ENCODE data around the gene PFN1. TPM values are rescaled to one million over a fixed set of nuclear protein-coding genes. Genes with fewer than 3 reads are reported as not detected.

PFN1 gene
- total and polyA plus RNA-seq, 7 donors, result 149 to 1,518 (median 232) TPM

- Histone ChIP-seq H3K27ac (peak overlapping the region; percentile 93), H3K9me3 (no peaks in the 10 kb centered on the region), H3K27me3 (ENCODE audit: insufficient read depth in 3 of 3, low read length in 2 of 3) (no peaks in the 10 kb centered on the region), H3K4me3 (peak overlapping the region; percentile 84), H3K36me3 (ENCODE audit: insufficient read depth in 1 of 2, low read depth in 1 of 2) (peaks cover 0 to 55% of the 10 kb centered on the region in 2 donors), H3K4me1 (peaks cover 44% of the 10 kb centered on the region)
- DNase-seq (peak; percentile 46 to 63), ATAC-seq (no peak)
- no peak for TF ChIP-seq CTCF (IDR thresholded peaks at IDR 0.05)
- intact Hi-C loops (cut with DNase I), result no loop called here
- WGBS, 3 donors, result 66 to 80% (median 75%) methylated on average over 15 of the region's 15 CpGs
Measured at GRCh38 chr17:4969047-4969550, 20.8 kb upstream of the PFN1 start.

- intact Hi-C loops (cut with DNase I), result no loop called here
- Histone ChIP-seq H3K36me3 (ENCODE audit: insufficient read depth in 1 of 2, low read depth in 1 of 2) (peaks cover 0 to 51% of the 10 kb centered on the region in 2 donors), H3K27ac (peak overlapping the region; percentile 93)
Measured at GRCh38 chr17:4968486-4969046, 20.2 kb upstream of the PFN1 start.

DNA sequence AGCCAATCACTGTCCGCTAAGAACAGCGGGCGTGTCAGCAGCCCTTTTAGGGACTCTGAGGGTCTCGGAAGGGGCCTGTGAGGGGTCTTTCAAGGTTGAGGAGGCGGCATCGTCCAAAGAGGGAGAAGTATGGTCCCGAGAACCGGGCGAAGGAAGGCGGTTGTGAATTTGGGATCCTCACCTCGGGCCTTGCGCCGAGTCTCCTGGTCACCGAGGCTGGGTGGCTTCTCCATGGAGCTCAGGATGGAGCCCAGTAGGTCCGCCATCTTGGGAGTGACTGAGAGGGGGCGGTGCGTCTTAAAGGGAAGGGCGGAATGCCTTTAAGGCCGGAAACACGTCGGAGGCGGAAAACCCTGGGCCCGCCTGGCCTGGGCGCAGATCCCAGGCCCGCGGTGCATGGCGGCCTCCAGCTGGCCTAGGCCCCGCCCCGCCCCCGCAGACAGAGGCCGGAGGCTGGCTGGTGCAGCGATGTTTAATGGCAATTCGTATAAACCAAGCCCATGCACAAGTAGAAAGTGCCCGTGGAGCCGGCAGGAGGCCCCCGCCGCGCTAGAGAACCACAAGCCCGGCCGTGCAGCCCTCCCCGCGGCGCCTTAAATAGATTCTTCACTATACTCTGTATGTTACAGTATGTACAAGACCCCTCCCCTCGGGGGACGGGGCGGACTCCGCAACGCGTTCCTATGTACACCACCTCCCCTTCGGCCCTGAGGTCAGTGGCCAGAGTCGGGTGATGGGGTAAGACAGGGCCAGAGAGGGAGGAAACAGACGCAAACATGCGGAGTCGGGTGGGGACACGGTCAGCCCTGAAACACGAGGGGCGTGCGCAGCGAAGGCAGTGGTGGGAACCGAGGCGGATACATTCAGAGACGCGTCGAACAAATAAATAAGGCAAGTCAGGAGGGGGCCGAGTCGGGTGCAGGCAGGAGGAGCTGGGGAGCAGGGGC is 19.5 kb upstream of the PFN1 start, which contains the start of gene SPAG7:
SPAG7 (minus strand) TSS at position 279 of the 947 bp plus-strand sequence; CDS start at position 266, 13 bp downstream.
- intact Hi-C loops (cut with DNase I), result loop anchor here (1.0 to 2.0 kb wide), 3 partner anchors 15 to 20 kb away; partner anchors contain the start of genes ENO3 (in 1 of the 2) and PFN1 (in 1 of the 2)
- H3K36me3 ChIP-seq (ENCODE audit: insufficient read depth in 1 of 2, low read depth in 1 of 2), result peaks cover 0 to 43% of the 10 kb centered on the region in 2 donors

More at GRCh38 chr17:4968486-4969046, 20.2 kb upstream of the PFN1 start:
- H3K9me3 ChIP-seq, result no peaks in the 10 kb centered on the region
- ATAC-seq (no peak), DNase-seq (peak in 1 of 2 donors; percentile 65)
- H3K27me3 ChIP-seq (ENCODE audit: insufficient read depth in 3 of 3, low read length in 2 of 3), result no peaks in the 10 kb centered on the region
- 30 to 34% (median 33%) methylated on average over 21 to 23 of the region's 23 CpGs for WGBS, 3 donors
- H3K4me1 ChIP-seq, result peaks cover 42% of the 10 kb centered on the region
- H3K4me3 ChIP-seq, result peak overlapping the region; percentile 84
- no peak for TF ChIP-seq CTCF (IDR thresholded peaks at IDR 0.05)

More for the DNA sequence above, 19.5 kb upstream of the PFN1 start, which contains the start of gene SPAG7:
- peaks cover 34% of the 10 kb centered on the region for H3K4me1 ChIP-seq
- no peak for TF ChIP-seq CTCF (IDR thresholded peaks at IDR 0.05)
- H3K27me3 ChIP-seq (ENCODE audit: insufficient read depth in 3 of 3, low read length in 2 of 3), result no peaks in the 10 kb centered on the region
- ATAC-seq (peak; percentile 76 to 82 (median 78)), DNase-seq (peak; percentile 93 to 96)
- WGBS, 3 donors, result 0 to 1% (median 1%) methylated on average over 55 to 66 of the region's 66 CpGs
- H3K9me3 ChIP-seq, result no peaks in the 10 kb centered on the region
- H3K4me3 ChIP-seq, result peak within 1 kb of the TSS; percentile 84
- peak within 1 kb of the TSS; percentile 93 for H3K27ac ChIP-seq
